LNCAP (cell line): ENCODE data around the gene SPOCK3.

Experiments
- TF ChIP-seq, protein P1 (sequence below): fragments of 450-650 bp; IDR thresholded peaks from 2 replicates; pipeline ENCODE4 v1.5.1; 2017; ENCODE audit warnings: mild to moderate bottlenecking

Gene SPOCK3

DNA sequence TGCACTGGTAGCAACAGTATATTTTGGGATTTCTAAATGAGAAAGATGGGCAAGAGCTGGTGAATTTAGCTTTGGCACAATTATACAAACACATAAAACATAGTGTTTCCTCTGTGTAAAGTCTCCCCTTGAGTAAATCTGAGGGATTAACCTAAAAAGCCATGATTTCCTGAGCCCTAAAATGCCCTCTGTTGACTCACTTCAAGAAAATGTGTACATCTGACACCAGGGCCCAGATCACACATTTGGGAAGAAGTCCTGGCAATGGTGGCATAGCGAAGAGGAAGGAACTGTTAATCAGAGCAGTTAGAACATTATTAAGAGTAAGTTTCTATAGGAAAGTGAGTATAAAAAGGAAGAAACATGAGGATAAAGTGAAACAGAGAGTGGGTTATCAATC lies 338.5 kb downstream of the SPOCK3 start:
- TF ChIP-seq, protein P1, sequence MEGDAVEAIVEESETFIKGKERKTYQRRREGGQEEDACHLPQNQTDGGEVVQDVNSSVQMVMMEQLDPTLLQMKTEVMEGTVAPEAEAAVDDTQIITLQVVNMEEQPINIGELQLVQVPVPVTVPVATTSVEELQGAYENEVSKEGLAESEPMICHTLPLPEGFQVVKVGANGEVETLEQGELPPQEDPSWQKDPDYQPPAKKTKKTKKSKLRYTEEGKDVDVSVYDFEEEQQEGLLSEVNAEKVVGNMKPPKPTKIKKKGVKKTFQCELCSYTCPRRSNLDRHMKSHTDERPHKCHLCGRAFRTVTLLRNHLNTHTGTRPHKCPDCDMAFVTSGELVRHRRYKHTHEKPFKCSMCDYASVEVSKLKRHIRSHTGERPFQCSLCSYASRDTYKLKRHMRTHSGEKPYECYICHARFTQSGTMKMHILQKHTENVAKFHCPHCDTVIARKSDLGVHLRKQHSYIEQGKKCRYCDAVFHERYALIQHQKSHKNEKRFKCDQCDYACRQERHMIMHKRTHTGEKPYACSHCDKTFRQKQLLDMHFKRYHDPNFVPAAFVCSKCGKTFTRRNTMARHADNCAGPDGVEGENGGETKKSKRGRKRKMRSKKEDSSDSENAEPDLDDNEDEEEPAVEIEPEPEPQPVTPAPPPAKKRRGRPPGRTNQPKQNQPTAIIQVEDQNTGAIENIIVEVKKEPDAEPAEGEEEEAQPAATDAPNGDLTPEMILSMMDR = no peak

DNA sequence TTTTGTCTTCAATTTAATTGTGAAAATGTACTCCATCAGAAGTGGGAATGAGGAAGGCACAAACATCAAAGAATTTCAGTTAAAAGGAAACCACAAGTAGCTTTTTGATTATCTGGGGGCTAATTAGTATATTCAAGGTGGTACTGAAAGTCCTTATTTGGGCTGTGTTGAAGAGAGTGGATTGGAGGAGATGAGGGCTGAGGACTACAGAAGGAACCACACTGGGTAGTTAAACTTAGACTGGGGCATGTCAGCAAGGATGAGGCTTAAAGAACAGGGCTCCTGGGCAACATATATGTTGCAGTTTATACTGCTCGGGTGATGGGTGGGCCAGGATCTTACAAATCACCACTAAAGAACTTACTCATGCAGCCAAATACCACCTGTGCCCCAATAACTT lies 346.8 kb downstream of the SPOCK3 start:
- TF ChIP-seq, protein P1 = no peak

DNA sequence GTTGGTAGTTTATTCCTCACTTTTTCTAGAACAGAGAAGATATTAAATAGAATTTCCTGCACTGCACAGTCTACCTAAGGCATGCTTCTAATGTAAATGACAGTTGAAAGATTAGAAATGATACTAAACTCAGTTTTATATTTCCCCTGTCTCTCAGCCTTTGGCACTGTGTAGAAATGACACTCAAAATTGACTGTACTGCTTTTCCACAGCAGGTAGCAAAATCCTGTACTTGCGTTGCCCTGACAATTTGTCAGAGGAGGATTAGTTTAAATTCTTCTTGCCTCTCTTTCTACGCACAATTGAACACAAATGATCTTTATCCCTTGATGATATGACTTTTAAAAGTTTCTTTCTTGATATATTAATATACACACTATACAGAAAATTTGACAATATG lies 347.6 kb downstream of the SPOCK3 start:
- TF ChIP-seq, protein P1 = no peak

DNA sequence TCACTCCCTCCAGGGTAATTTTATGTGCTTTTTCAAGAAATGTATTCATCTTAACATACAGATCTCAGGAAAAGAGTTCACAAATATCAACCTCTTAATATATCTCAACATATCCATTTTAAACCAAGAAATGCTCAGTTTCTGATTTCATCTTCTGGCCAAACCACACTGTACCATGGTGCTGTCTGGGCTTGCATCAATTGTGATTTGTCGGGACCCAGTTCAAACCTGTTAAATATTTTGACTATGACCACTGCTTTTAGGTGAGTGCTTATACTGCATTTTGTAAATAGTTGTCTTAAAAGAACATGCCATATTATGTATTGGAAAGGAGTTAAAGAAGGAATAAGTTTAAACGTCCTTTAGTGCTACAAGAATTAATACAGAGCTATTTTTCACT lies 352.1 kb downstream of the SPOCK3 start:
- TF ChIP-seq, protein P1 = no peak

DNA sequence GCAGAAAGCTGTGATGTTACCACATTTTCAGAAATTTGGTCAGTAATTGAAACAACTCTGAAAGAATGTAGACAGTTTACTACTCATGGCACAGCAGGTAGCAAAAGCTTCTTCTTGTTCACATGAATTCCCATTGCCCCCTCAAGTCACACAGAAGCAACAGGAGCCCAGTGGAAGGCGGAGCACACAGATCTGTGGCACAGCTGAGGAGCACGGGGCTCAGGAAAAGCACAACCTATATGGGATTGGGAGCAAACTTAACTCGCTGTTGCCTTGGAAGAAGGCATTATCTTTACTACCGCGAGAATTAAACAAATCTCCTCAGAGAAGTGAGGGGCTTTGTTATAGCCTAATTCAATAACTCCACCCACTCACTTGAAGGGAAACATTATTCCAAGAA lies 358.5 kb downstream of the SPOCK3 start:
- TF ChIP-seq, protein P1 = no peak

- TF ChIP-seq, protein P1 = no peak
These were observed 372.3 kb downstream of the SPOCK3 start for GRCh38 chr4:166862032-166862431.

GRCh38 chr4:166846939-166847338 lies 387.4 kb downstream of the SPOCK3 start:
- TF ChIP-seq, protein P1 = no peak

- TF ChIP-seq, protein P1 = no peak
These were observed 391.5 kb downstream of the SPOCK3 start for GRCh38 chr4:166842795-166843261.
